GM18502 (cell line): ENCODE data around the gene ARPIN.
A peak's percentile ranks its signal among the peaks of the same experiment; 100 is the strongest.
"Not testable (repeated sequence)": the region's sequence is repeated elsewhere in the genome, so short reads cannot be mapped to it uniquely, and the experiment has no call there.

ENCODE experiments used
- ATAC-seq: cut with Tn5 transposase; IDR thresholded peaks from one replicate; pipeline ENCODE4 v1.9.1; 2021; ENCODE audit warnings: mild to moderate bottlenecking; ENCODE audit not compliant: unreplicated experiment, poor library complexity

Gene ARPIN

GRCh38 chr15:89910891-89911626 lies 1.7 kb downstream of the ARPIN start:
- ATAC-seq, result no peak

GRCh38 chr15:89909611-89910010 lies 3.1 kb downstream of the ARPIN start:
- ATAC-seq, result no peak

- no peak for ATAC-seq
Observed at GRCh38 chr15:89908226-89908625, 4.5 kb downstream of the ARPIN start.

GRCh38 chr15:89907289-89907688 lies 5.5 kb downstream of the ARPIN start:
- ATAC-seq, result no peak

- no peak for ATAC-seq
Observed at GRCh38 chr15:89905846-89906378, 6.8 kb downstream of the ARPIN start.

GRCh38 chr15:89904519-89904918 lies 8.2 kb downstream of the ARPIN start:
- ATAC-seq, result no peak

- no peak for ATAC-seq
Observed at GRCh38 chr15:89903858-89904130, 9.0 kb downstream of the ARPIN start.

- ATAC-seq, result no peak
Observed at GRCh38 chr15:89903015-89903857, 9.5 kb downstream of the ARPIN start.

GRCh38 chr15:89900849-89901248 lies 11.9 kb downstream of the ARPIN start:
- no peak for ATAC-seq

GRCh38 chr15:89899951-89900567 lies 12.7 kb downstream of the ARPIN start:
- ATAC-seq, result no peak

- ATAC-seq, result no peak
Observed at GRCh38 chr15:89899295-89899945, 13.3 kb downstream of the ARPIN start.

GRCh38 chr15:89898614-89899294 lies 14.0 kb downstream of the ARPIN start:
- ATAC-seq, result peak; percentile 65

GRCh38 chr15:89898146-89898545 lies 14.6 kb downstream of the ARPIN start:
- ATAC-seq, result no peak

GRCh38 chr15:89893696-89894447 lies 18.9 kb downstream of the ARPIN start, which contains the start of gene AP3S2:
AP3S2 (minus strand) TSS chr15:89893994; CDS start chr15:89893949, 45 bp downstream.
- peak; percentile 92 for ATAC-seq

GRCh38 chr15:89893027-89893426 lies 19.7 kb downstream of the ARPIN start:
- no peak for ATAC-seq

- no peak for ATAC-seq
Observed at GRCh38 chr15:89888214-89888804, 24.4 kb downstream of the ARPIN start.

- no peak for ATAC-seq
Observed at GRCh38 chr15:89885611-89886010, 27.1 kb downstream of the ARPIN start.

GRCh38 chr15:89885179-89885578 lies 27.6 kb downstream of the ARPIN start:
- ATAC-seq, result not testable (repeated sequence)

GRCh38 chr15:89883518-89883917 lies 29.2 kb downstream of the ARPIN start:
- no peak for ATAC-seq
